H1 (cell line): Measurements from ENCODE around the gene GBX1. TPM values are rescaled to one million over a fixed set of nuclear protein-coding genes. Genes with fewer than 3 reads are reported as not detected.

Source experiments
- CTCF ChIA-PET: fragments of 300-600 bp; sonication (Branson Sonifier 250); formaldehyde crosslinking; loops from one replicate; lab custom pipeline; 2021; ENCODE audit not compliant: partially characterized antibody; lab: Charles Lee
- POLR2A ChIA-PET: fragments of 300-600 bp; sonication (Branson Sonifier 250); formaldehyde crosslinking; loops from one replicate; lab custom pipeline; 2021; ENCODE audit warnings: inconsistent platforms; ENCODE audit not compliant: partially characterized antibody; lab: Charles Lee
- DNase-seq, 2 experiments: peaks; one replicate each; pipeline versions ENCODE4 v3.0.0 to v3.0.0-alpha.2; 2010 to 2022; ENCODE audit warnings: low spot score in 2 of 2, low read depth in 1 of 2, mixed read lengths in 1 of 2
- FAIRE-seq: peaks from 2 replicates; lab custom pipeline; 2011; peaks lifted over from hg19 to GRCh38; lab: Jason Lieb, UNC
- H2AFZ ChIP-seq: 2 replicates; pipeline ENCODE4 v1.8.1; 2012; ENCODE audit warnings: low read length, inconsistent platforms
- H2AK5ac ChIP-seq: 2 replicates; pipeline ENCODE4 v1.6.1; 2013; ENCODE audit warnings: low read depth, low read length
- H2BK120ac ChIP-seq: replicated peaks from 2 replicates; pipeline ENCODE3; 2013; ENCODE audit warnings: low read depth, low read length, inconsistent platforms
- H2BK12ac ChIP-seq: 2 replicates; pipeline ENCODE4 v1.6.1; 2013; ENCODE audit warnings: low read depth, low read length
- H2BK15ac ChIP-seq: 2 replicates; pipeline ENCODE4 v1.6.1; 2013; ENCODE audit warnings: low read length
- H2BK20ac ChIP-seq: 2 replicates; pipeline ENCODE4 v1.6.1; 2013; ENCODE audit warnings: low read length
- H2BK5ac ChIP-seq: 2 replicates; pipeline ENCODE4 v1.6.1; 2013; ENCODE audit warnings: low read depth, low read length
- H3K14ac ChIP-seq: 2 replicates; pipeline ENCODE4 v1.6.1; 2013; ENCODE audit warnings: inconsistent platforms; ENCODE audit not compliant: insufficient read length
- H3K18ac ChIP-seq: 2 replicates; pipeline ENCODE4 v1.6.1; 2013; ENCODE audit warnings: low read length; ENCODE audit errors: extremely low read depth
- H3K23ac ChIP-seq: 2 replicates; pipeline ENCODE4 v1.6.1; 2013; ENCODE audit warnings: inconsistent platforms; ENCODE audit not compliant: insufficient read length
- H3K23me2 ChIP-seq: 2 replicates; pipeline ENCODE4 v1.6.1; 2013; ENCODE audit warnings: low read depth, low read length
- H3K27ac ChIP-seq: 2 replicates; pipeline ENCODE4 v1.6.1; 2011; ENCODE audit warnings: low read depth, low read length, inconsistent platforms
- H3K27me3 ChIP-seq, 4 experiments: replicated peaks in 1 of 4; 1 replicate in 1 of 4; 2 replicates in 3 of 4; pipeline versions ENCODE4 v1.6.1 to v1.8.1; 2011 to 2013; ENCODE audit warnings: low read length in 3 of 4, mild to moderate bottlenecking in 3 of 4, inconsistent platforms in 2 of 4, mixed read lengths in 2 of 4, moderate library complexity in 1 of 4; ENCODE audit not compliant: control insufficient read depth in 3 of 4, insufficient read depth in 3 of 4; ENCODE audit errors: extremely low read depth in 1 of 4
- H3K36me3 ChIP-seq, 4 experiments: 2 replicates each; pipeline versions ENCODE4 v1.6.1 to v1.8.1; 2011 to 2013; ENCODE audit warnings: mild to moderate bottlenecking in 4 of 4, low read length in 3 of 4, moderate library complexity in 2 of 4, control low read depth in 1 of 4, inconsistent platforms in 1 of 4; ENCODE audit not compliant: insufficient read depth in 4 of 4, control insufficient read depth in 2 of 4
- H3K4ac ChIP-seq: replicated peaks from 2 replicates; pipeline ENCODE3; 2013; ENCODE audit warnings: low read length, low read depth, mixed read lengths, inconsistent platforms; ENCODE audit not compliant: insufficient read length
- H3K4me1 ChIP-seq, 4 experiments: replicated peaks in 1 of 4; 1 replicate in 1 of 4; 2 replicates in 3 of 4; pipeline versions ENCODE4 v1.6.1 to v1.8.1; 2011 to 2013; ENCODE audit warnings: low read length in 3 of 4, inconsistent platforms in 2 of 4, mixed read lengths in 1 of 4; ENCODE audit not compliant: insufficient read depth in 4 of 4, control insufficient read depth in 3 of 4
- H3K4me2 ChIP-seq, 2 experiments: 2 replicates each; pipeline versions ENCODE4 v1.6.1 to v1.8.1; 2011 to 2013; ENCODE audit warnings: low read depth in 2 of 2, low read length in 2 of 2, control low read depth in 1 of 2, inconsistent platforms in 1 of 2, mild to moderate bottlenecking in 1 of 2; ENCODE audit not compliant: insufficient read depth in 1 of 2
- H3K4me3 ChIP-seq, 4 experiments: fragments of 200-600, 300-600 bp in 1 of 4; sonication (generic), shearing (Covaris generic), sonication (Bioruptor Twin) in 1 of 4; 2 replicates each; pipeline versions ENCODE4 v1.5.1 to v1.8.1; 2011 to 2016; ENCODE audit warnings: low read length in 4 of 4, low read depth in 3 of 4, control low read depth in 2 of 4, inconsistent platforms in 2 of 4, mild to moderate bottlenecking in 2 of 4, mixed read lengths in 1 of 4, moderate library complexity in 1 of 4; ENCODE audit not compliant: insufficient read depth in 2 of 4; ENCODE audit errors: extremely low read depth in 1 of 4
- H3K56ac ChIP-seq: replicated peaks from 2 replicates; pipeline ENCODE3; 2013; ENCODE audit warnings: low read depth, mild to moderate bottlenecking, mixed read lengths, low read length, inconsistent platforms; ENCODE audit not compliant: insufficient read length
- H3K79me1 ChIP-seq: 2 replicates; pipeline ENCODE4 v1.6.1; 2013; ENCODE audit warnings: low read depth, low read length, control low read depth
- H3K79me2 ChIP-seq, 2 experiments: 2 replicates each; pipeline versions ENCODE4 v1.6.1 to v1.8.1; 2012 to 2013; ENCODE audit warnings: low read length in 2 of 2, mild to moderate bottlenecking in 2 of 2, inconsistent platforms in 1 of 2; ENCODE audit not compliant: insufficient read depth in 2 of 2, control insufficient read depth in 1 of 2
- H3K9ac ChIP-seq, 4 experiments: replicated peaks in 1 of 4; 1 replicate in 1 of 4; 2 replicates in 3 of 4; pipeline versions ENCODE4 v1.6.1 to v1.8.1; 2011 to 2013; ENCODE audit warnings: low read depth in 3 of 4, low read length in 3 of 4, control low read depth in 2 of 4, mild to moderate bottlenecking in 2 of 4, moderate library complexity in 2 of 4, inconsistent platforms in 1 of 4; ENCODE audit errors: extremely low read depth in 1 of 4
- H3K9me3 ChIP-seq, 2 experiments: 2 replicates each; pipeline versions ENCODE4 v1.6.1 to v1.8.1; 2012 to 2013; ENCODE audit warnings: mild to moderate bottlenecking in 2 of 2, moderate library complexity in 2 of 2, control low read depth in 1 of 2, inconsistent platforms in 1 of 2, low read depth in 1 of 2, low read length in 1 of 2, mixed read lengths in 1 of 2; ENCODE audit not compliant: insufficient read depth in 2 of 2
- H4K20me1 ChIP-seq, 2 experiments: replicated peaks in 1 of 2; 2 replicates each; pipeline versions ENCODE3 to v1.8.1; 2011 to 2013; ENCODE audit warnings: inconsistent platforms in 2 of 2, low read length in 2 of 2, mild to moderate bottlenecking in 1 of 2; ENCODE audit not compliant: insufficient read depth in 2 of 2, control insufficient read depth in 1 of 2
- H4K5ac ChIP-seq: 2 replicates; pipeline ENCODE4 v1.6.1; 2013; ENCODE audit warnings: low read length, low read depth, mixed read lengths, inconsistent platforms; ENCODE audit not compliant: insufficient read length
- H4K8ac ChIP-seq: 2 replicates; pipeline ENCODE4 v1.8.0; 2013; ENCODE audit warnings: mild to moderate bottlenecking, moderate library complexity, low read length, inconsistent platforms; ENCODE audit not compliant: insufficient read depth; ENCODE audit errors: extremely low read depth
- H4K91ac ChIP-seq: replicated peaks from 2 replicates; pipeline ENCODE3; 2013; ENCODE audit warnings: low read length, mixed read lengths, inconsistent platforms; ENCODE audit not compliant: insufficient read length
- CBX5 ChIP-seq: fragments of 300-800, 300-1000 bp; sonication (generic); IDR thresholded peaks from 2 replicates; pipeline ENCODE4 v1.7.1; 2016; ENCODE audit warnings: antibody characterized with exemption, low read length, low read depth
- CHD1 ChIP-seq: IDR thresholded peaks from 2 replicates; pipeline ENCODE4 v1.6.1; 2012; ENCODE audit warnings: low read depth, low read length, improper control_type of control experiment
- CREB1 ChIP-seq: IDR thresholded peaks from 2 replicates; pipeline ENCODE4 v1.6.1; 2012; ENCODE audit warnings: inconsistent platforms
- EP300 ChIP-seq, 2 experiments: IDR thresholded peaks; 1 replicate in 1 of 2; 2 replicates in 1 of 2; pipeline ENCODE4 v1.6.1; 2011 to 2012; ENCODE audit warnings: low read depth in 2 of 2, low read length in 2 of 2, mild to moderate bottlenecking in 2 of 2, borderline replicate concordance in 1 of 2, inconsistent platforms in 1 of 2, moderate library complexity in 1 of 2
- FOSL1 ChIP-seq: IDR thresholded peaks from 2 replicates; pipeline ENCODE4 v1.6.1; 2011; ENCODE audit warnings: mild to moderate bottlenecking, low read depth, low read length, moderate library complexity; ENCODE audit not compliant: insufficient read depth
- GABPA ChIP-seq: IDR thresholded peaks from 2 replicates; pipeline ENCODE4 v1.6.1; 2011; ENCODE audit warnings: mild to moderate bottlenecking, low read length, moderate library complexity, borderline replicate concordance; ENCODE audit not compliant: insufficient read depth
- MAFK ChIP-seq: IDR thresholded peaks from 2 replicates; pipeline ENCODE4 v1.6.1; 2012; ENCODE audit warnings: low read depth, mild to moderate bottlenecking, improper control_type of control experiment, low read length
- PHF8 ChIP-seq: fragments of 200-600 bp; sonication (generic); conservative IDR thresholded peaks from 2 replicates; pipeline ENCODE4 v1.7.1; 2012; ENCODE audit warnings: low read depth, mild to moderate bottlenecking, inconsistent platforms, low read length, moderate library complexity
- RBBP5 ChIP-seq: IDR thresholded peaks from 2 replicates; pipeline ENCODE4 v1.7.1; 2012; ENCODE audit warnings: low read depth, mild to moderate bottlenecking, inconsistent platforms, low read length, moderate library complexity, borderline replicate concordance
- SAP30 ChIP-seq: fragments of 300-600 bp; sonication (generic); IDR thresholded peaks from 2 replicates; pipeline ENCODE4 v1.7.1; 2012; ENCODE audit warnings: low read length, moderate library complexity, mild to moderate bottlenecking, inconsistent platforms; ENCODE audit not compliant: insufficient read depth, insufficient replicate concordance
- SIX5 ChIP-seq: IDR thresholded peaks from 2 replicates; pipeline ENCODE4 v1.6.1; 2011; ENCODE audit warnings: mild to moderate bottlenecking, low read depth, low read length
- SP1 ChIP-seq: IDR thresholded peaks from 2 replicates; pipeline ENCODE4 v1.6.1; 2011; ENCODE audit warnings: low read depth, low read length
- SP2 ChIP-seq: IDR thresholded peaks from 2 replicates; pipeline ENCODE4 v1.6.1; 2012; ENCODE audit warnings: mild to moderate bottlenecking, low read length, inconsistent platforms
- SUZ12 ChIP-seq: fragments of 200-600 bp; sonication (generic); IDR thresholded peaks from 2 replicates; pipeline ENCODE4 v1.6.1; 2012; ENCODE audit warnings: mild to moderate bottlenecking, inconsistent platforms, low read length, moderate library complexity, mixed read lengths
- TCF12 ChIP-seq: IDR thresholded peaks from 2 replicates; pipeline ENCODE4 v1.6.1; 2011; ENCODE audit warnings: low read depth, mild to moderate bottlenecking, low read length
- WGBS, 2 experiments: shearing (Covaris generic) in 1 of 2; methylation state at CpG; one replicate each; pipeline versions ENCODE4 v1.1.6 to v1.1.7; 2013 to 2015; ENCODE audit warnings: low lambda C conversion rate in 2 of 2, mixed read lengths in 2 of 2, inconsistent platforms in 1 of 2, low coverage in 1 of 2, missing lambda C conversion rate in 1 of 2; ENCODE audit not compliant: insufficient replicate concordance in 2 of 2, insufficient coverage in 1 of 2, insufficient read length in 1 of 2; ENCODE audit errors: extremely low coverage in 1 of 2, missing lambda C conversion rate in 1 of 2; 5-methylcytosine and 5-hydroxymethylcytosine counted together
- polyA plus RNA-seq, 7 experiments: library from polyadenylated mRNA; depleted of rRNA in 3 of 7; stranded (reverse) in 5 of 7; unstranded in 2 of 7; fragments of >200 nt in 5 of 7; fragments of 200-250 nt in 2 of 7; gene quantifications; 1 replicate in 5 of 7; 2 replicates in 1 of 7; 4 replicates in 1 of 7; pipeline versions ENCODE4 v1.2.1 to v1.2.3, GENCODE V29; 2011 to 2013; ENCODE audit warnings: missing spikeins in 2 of 7, mixed read lengths in 2 of 7
- total RNA-seq: library from RNA; stranded (reverse); fragmentation: NEBNext Ultra II Directional; extraction: Animal tissue kit (Norgen Biotek cat#: 25700); gene quantifications from 2 replicates; pipeline ENCODE4 v1.2.1, GENCODE V29; 2021

GBX1 gene
- total and polyA plus RNA-seq, 2 of the 8 experiments (the other 6 are each of a cell fraction or from before 2014, with no cell fraction given): not detected

DNA sequence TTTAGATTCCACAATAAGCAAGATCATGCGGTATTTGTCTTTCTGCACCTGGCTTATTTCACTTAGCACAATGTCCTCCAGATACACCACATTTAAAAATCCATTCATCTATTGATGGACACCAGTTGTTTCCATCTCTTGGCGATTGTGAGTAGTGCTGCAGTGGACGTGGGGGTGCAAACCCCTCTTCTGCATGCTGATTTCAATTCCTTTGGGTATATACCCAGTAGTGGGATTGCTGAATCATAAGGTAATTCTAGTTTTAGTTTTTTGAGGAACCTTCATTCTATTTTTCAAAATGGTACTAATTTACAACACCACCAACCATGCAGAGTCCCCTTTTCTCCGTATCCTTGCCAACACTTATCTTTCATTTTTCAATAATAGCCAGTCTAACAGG, 21.5 kb upstream of the GBX1 start:
- FAIRE-seq (no peak), DNase-seq (no peak)
- H3K18ac ChIP-seq: no peak overlapping the region
- no peak overlapping the region for H3K4ac ChIP-seq
- no peaks in the 10 kb centered on the region for H3K79me2 ChIP-seq
- H3K9ac ChIP-seq: no peak overlapping the region
- no peaks in the 10 kb centered on the region for H3K36me3 ChIP-seq
- no peaks in the 10 kb centered on the region for H3K27me3 ChIP-seq
- H3K4me3 ChIP-seq: no peak overlapping the region
- H4K5ac ChIP-seq: no peak overlapping the region
- no peaks in the 10 kb centered on the region for H3K9me3 ChIP-seq
- no peak overlapping the region for H4K8ac ChIP-seq
- no peak overlapping the region for H2AK5ac ChIP-seq
- no peaks in the 10 kb centered on the region for H4K20me1 ChIP-seq
- H4K91ac ChIP-seq: no peak overlapping the region
- H3K79me1 ChIP-seq: no peaks in the 10 kb centered on the region
- POLR2A ChIA-PET: interaction anchor here (1.1 kb wide), 1 partner anchor 10 kb away, joined by 3 read pairs; no protein-coding TSS in a partner anchor
- no peak overlapping the region for H3K4me2 ChIP-seq
- no peak overlapping the region for H3K56ac ChIP-seq
- H2BK15ac ChIP-seq: no peak overlapping the region
- no peaks in the 10 kb centered on the region for H3K4me1 ChIP-seq
- H3K23me2 ChIP-seq: no peaks in the 10 kb centered on the region
- H2AFZ ChIP-seq: no peak overlapping the region
- CTCF ChIA-PET: interaction anchor here (0.9 kb wide), 1 partner anchor 11 kb away, joined by 3 read pairs; no protein-coding TSS in a partner anchor
- H2BK5ac ChIP-seq: no peak overlapping the region
- no peak overlapping the region for H3K27ac ChIP-seq
- H2BK12ac ChIP-seq: no peak overlapping the region
- no peak overlapping the region for H2BK120ac ChIP-seq
- H3K14ac ChIP-seq: no peak overlapping the region
- no peak overlapping the region for H3K23ac ChIP-seq
- 86% methylated on average over 4 of the region's 4 CpGs; no CpG with 5 or more reads in 1 of the 2 experiments for WGBS, 2 experiments
- no peak overlapping the region for H2BK20ac ChIP-seq
- TF ChIP-seq PHF8 (no peak), RBBP5 (no peak), GABPA (no peak), CREB1 (no peak), CBX5 (no peak), SUZ12 (no peak), SP1 (no peak), SIX5 (no peak), FOSL1 (no peak), MAFK (no peak), CHD1 (no peak), EP300 (IDR thresholded peaks at IDR 0.05; ENCODE audit: borderline replicate concordance in 1 of 2, low read depth in 2 of 2, low read length in 2 of 2) (no peak), SP2 (no peak), TCF12 (no peak), SAP30 (no peak)
